Osteocyte (in vitro differentiated cells): ENCODE results near the gene SLC38A8. TPM values are rescaled to one million over a fixed set of nuclear protein-coding genes. Genes with fewer than 3 reads are reported as not detected.

Source experiments
- DNase-seq: peaks from one replicate; pipeline ENCODE4 v3.0.0; 2021; ENCODE audit warnings: mixed read lengths; ENCODE audit not compliant: unreplicated experiment; ENCODE audit errors: extremely low spot score
- H3K27ac Mint-ChIP-seq: one replicate; pipeline ENCODE4 v1.8.0; 2021; ENCODE audit warnings: mild to moderate bottlenecking, mixed read lengths; ENCODE audit not compliant: unreplicated experiment
- H3K27me3 Mint-ChIP-seq: one replicate; pipeline ENCODE4 v1.8.0; 2021; ENCODE audit warnings: mixed read lengths; ENCODE audit not compliant: unreplicated experiment
- H3K36me3 Mint-ChIP-seq: one replicate; pipeline ENCODE4 v1.8.0; 2021; ENCODE audit warnings: mixed read lengths; ENCODE audit not compliant: unreplicated experiment
- H3K4me1 Mint-ChIP-seq: one replicate; pipeline ENCODE4 v1.8.0; 2021; ENCODE audit warnings: mixed read lengths; ENCODE audit not compliant: unreplicated experiment
- H3K4me3 Mint-ChIP-seq: one replicate; pipeline ENCODE4 v1.8.0; 2021; ENCODE audit warnings: mild to moderate bottlenecking, moderate library complexity, mixed read lengths; ENCODE audit not compliant: unreplicated experiment
- H3K9me3 Mint-ChIP-seq: one replicate; pipeline ENCODE4 v1.8.0; 2021; ENCODE audit warnings: mixed read lengths; ENCODE audit not compliant: unreplicated experiment
- total RNA-seq: library from RNA; stranded (reverse); gene quantifications from 2 replicates; pipeline ENCODE4 v1.2.1, GENCODE V29; 2021
- TF ChIP-seq, protein P1 (sequence below): fragments of 200-600 bp; sonication (generic); IDR thresholded peaks from 2 replicates; pipeline ENCODE4 v1.5.0; 2021; ENCODE audit warnings: antibody characterized with exemption, mild to moderate bottlenecking, moderate library complexity

The SLC38A8 gene
- total RNA-seq, 1 donor from 2014 or later, result not detected

DNA sequence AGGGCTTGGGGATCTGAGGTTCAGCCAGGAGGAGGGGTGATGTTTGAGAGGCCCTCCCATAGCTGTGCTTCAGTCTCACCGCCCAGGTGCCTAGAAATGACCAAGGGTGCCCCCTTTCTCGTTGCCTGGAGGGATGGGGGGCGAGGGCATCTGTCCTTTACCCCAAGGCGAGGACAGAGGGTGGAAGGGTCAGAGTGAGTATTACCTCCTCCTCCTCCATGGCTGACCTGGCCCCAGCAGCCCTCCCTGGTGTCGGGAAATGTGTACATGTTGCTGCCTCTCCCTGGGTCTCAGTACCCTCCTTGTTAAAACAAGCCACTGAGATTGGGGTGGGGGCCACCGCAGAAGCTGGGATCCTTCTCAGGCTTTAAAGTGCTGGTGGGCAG, 72.2 kb downstream of the SLC38A8 start:
- H3K36me3 Mint-ChIP-seq, result no peaks in the 10 kb centered on the region
- DNase-seq, result no peak

DNA sequence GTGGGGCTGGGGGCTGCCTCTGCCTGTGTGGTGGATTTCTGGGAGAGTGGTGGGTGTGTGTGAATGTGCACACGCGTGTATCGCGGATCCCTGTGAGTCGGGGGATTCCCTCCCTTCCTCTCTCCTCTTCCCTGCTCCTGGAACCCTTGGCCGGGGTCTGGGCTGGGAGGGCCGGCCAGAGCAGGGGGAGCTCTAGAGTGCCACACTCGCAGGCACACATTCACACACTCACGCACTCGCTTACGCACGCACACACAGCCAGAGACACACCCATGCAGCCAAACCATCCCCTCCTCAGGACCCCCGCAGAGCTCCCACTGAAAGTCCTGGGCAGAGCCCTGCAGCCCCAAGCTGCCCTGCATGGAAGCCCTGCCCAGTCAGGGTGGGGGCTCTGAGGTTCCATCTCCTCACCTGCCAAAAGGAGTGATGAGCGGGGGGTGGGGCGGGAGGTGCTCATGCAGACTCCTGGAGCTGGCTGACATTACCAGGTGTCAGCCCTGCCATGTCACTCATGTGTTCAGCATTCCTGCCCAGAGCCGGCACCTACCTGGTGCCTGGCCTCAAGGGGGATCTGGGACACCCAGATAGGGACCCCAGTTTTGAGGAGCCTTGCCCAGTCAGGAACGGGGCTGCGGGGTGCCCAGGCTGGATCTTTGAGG, 72.7 kb downstream of the SLC38A8 start:
- Mint-ChIP-seq H3K27me3 (peaks cover 6% of the 10 kb centered on the region), H3K36me3 (no peaks in the 10 kb centered on the region), H3K9me3 (no peaks in the 10 kb centered on the region), H3K4me1 (peaks cover 1% of the 10 kb centered on the region), H3K4me3 (peak overlapping the region; percentile 45), H3K27ac (no peak overlapping the region)
- TF ChIP-seq, protein P1, sequence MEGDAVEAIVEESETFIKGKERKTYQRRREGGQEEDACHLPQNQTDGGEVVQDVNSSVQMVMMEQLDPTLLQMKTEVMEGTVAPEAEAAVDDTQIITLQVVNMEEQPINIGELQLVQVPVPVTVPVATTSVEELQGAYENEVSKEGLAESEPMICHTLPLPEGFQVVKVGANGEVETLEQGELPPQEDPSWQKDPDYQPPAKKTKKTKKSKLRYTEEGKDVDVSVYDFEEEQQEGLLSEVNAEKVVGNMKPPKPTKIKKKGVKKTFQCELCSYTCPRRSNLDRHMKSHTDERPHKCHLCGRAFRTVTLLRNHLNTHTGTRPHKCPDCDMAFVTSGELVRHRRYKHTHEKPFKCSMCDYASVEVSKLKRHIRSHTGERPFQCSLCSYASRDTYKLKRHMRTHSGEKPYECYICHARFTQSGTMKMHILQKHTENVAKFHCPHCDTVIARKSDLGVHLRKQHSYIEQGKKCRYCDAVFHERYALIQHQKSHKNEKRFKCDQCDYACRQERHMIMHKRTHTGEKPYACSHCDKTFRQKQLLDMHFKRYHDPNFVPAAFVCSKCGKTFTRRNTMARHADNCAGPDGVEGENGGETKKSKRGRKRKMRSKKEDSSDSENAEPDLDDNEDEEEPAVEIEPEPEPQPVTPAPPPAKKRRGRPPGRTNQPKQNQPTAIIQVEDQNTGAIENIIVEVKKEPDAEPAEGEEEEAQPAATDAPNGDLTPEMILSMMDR, result no peak
- DNase-seq, result no peak

More for the DNA sequence above, 72.2 kb downstream of the SLC38A8 start:
- Mint-ChIP-seq H3K4me1 (peaks cover 1% of the 10 kb centered on the region), H3K27me3 (peaks cover 6% of the 10 kb centered on the region), H3K9me3 (no peaks in the 10 kb centered on the region), H3K4me3 (no peak overlapping the region), H3K27ac (no peak overlapping the region)
- TF ChIP-seq, protein P1, result no peak

DNA sequence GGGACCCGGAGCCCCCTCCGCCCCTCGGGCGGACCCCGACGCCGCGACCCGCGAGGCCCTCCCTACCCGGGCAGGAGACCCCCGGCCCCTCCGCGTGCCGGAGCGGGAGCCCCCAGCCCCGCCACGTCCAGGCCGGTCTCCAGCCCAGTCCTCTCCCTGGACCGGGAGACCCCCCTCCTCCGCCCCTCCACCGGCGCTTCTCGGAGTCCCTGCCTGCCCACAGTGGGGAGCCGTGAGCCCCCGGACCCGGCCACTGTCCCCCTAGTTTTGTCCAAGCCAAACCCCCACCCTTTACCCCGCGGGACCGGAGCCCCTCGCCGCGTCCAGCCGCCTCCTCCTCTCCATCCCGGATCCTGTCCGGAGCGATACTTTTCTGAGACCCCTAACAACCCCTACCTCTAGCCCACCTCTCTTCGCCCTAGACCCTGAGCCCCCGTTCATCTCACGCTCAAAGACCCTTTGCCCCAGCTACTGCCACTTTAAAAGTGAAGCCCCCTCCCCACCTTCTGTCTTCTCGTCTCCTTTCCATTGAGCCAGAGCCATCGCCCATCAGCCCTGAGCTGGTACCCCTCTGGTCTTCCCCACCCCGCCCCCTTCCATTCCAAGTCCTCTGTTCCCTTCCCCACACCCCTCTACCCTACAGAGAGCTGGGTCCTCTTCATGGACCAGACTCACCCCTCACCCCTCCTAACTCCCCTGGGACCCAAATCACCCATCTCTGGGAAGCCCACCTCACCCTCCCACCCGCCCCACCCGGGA, 73.5 kb downstream of the SLC38A8 start:
- H3K4me3 Mint-ChIP-seq, result peak overlapping the region; percentile 62
- H3K9me3 Mint-ChIP-seq, result no peaks in the 10 kb centered on the region
- TF ChIP-seq, protein P1, result no peak
- DNase-seq, result no peak
- H3K27ac Mint-ChIP-seq, result no peak overlapping the region
- no peaks in the 10 kb centered on the region for H3K36me3 Mint-ChIP-seq
- peaks cover 6% of the 10 kb centered on the region for H3K27me3 Mint-ChIP-seq
- peaks cover 1% of the 10 kb centered on the region for H3K4me1 Mint-ChIP-seq

DNA sequence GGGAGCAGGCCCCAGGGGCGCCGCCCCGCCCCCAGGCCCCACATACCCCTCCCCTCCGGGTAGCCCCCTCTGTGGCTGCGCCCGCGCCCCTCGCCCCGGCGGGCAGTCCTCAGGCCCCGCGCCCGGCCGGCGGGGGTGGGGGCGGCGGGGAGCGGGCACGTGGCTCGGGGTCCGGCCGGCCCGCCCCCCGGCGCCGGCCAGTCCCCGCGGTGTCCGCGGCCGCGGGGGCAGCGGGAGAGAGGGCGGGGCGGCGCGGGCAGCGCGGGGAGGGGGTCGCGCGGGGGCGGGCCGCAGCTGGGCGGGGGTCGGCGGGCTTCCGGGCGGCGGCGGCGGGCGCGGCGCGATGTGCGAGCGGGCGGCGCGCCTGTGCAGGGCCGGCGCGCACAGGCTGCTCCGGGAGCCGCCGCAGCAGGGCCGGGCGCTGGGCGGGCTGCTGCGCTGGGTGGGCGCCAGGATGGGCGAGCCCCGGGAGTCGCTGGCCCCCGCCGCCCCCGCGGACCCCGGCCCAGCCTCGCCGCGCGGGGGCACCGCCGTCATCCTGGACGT, 74.2 kb downstream of the SLC38A8 start:
- Mint-ChIP-seq H3K36me3 (no peaks in the 10 kb centered on the region), H3K9me3 (no peaks in the 10 kb centered on the region), H3K4me1 (peaks cover 1% of the 10 kb centered on the region), H3K4me3 (no peak overlapping the region), H3K27ac (no peak overlapping the region), H3K27me3 (peaks cover 6% of the 10 kb centered on the region)
- no peak for DNase-seq
- TF ChIP-seq, protein P1, result no peak

DNA sequence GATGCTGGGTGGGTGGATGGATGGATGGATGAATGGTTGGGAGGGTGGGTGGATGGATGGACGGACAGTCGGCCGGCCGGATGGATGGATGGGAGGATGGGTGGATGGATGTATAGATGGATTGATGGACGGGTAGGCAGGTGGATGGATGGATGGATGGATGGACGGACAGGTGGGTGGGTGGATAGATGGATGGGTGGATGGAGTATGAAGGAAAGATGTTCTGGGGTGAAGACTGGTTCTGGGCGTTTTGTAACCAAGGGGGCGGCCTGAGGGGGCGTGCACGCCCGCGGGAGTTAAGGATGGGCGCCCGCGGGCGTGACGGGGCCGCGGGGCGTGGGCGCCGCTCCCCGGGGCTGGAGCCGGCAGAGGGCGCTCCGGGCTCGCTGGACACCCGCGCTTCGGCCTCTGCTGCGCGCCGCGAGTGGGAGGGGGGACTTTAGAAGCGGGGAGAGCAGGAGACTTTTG, 74.7 kb downstream of the SLC38A8 start, which contains the start of gene NECAB2:
Gene NECAB2, plus strand, starts transcription at position 407 of the 468 bp plus-strand sequence. CDS start 405 bp downstream, outside the sequence.
- Mint-ChIP-seq H3K9me3 (no peaks in the 10 kb centered on the region), H3K4me1 (peaks cover 1% of the 10 kb centered on the region), H3K36me3 (no peaks in the 10 kb centered on the region), H3K27me3 (peaks cover 6% of the 10 kb centered on the region), H3K27ac (no peak within 1 kb of the TSS), H3K4me3 (peak within 1 kb of the TSS; percentile 62)
- TF ChIP-seq, protein P1, result peak; percentile 85
- no peak for DNase-seq
